Subcutaneous adipose tissue (tissue), 4 donors: ENCODE measurements around the gene MAN1B1. TPM values are rescaled to one million over a fixed set of nuclear protein-coding genes. Genes with fewer than 3 reads are reported as not detected.

Experiments
- total RNA-seq, 4 donors: library from RNA; depleted of rRNA; stranded (reverse); fragments of >200 nt; gene quantifications; one replicate each; pipeline ENCODE4 v1.1.0, GENCODE V29; 2016
- TF ChIP-seq, protein P1 (sequence below): fragments of 450-650 bp; IDR thresholded peaks from one replicate; pipeline ENCODE4 v1.5.1; 2016; ENCODE audit warnings: low read depth, mild to moderate bottlenecking, control low read depth, antibody characterized with exemption, moderate library complexity

The MAN1B1 gene
- total RNA-seq, 4 donors from 2014 or later = 19.1 to 61.9 (median 47.8) TPM

- TF ChIP-seq, protein P1, sequence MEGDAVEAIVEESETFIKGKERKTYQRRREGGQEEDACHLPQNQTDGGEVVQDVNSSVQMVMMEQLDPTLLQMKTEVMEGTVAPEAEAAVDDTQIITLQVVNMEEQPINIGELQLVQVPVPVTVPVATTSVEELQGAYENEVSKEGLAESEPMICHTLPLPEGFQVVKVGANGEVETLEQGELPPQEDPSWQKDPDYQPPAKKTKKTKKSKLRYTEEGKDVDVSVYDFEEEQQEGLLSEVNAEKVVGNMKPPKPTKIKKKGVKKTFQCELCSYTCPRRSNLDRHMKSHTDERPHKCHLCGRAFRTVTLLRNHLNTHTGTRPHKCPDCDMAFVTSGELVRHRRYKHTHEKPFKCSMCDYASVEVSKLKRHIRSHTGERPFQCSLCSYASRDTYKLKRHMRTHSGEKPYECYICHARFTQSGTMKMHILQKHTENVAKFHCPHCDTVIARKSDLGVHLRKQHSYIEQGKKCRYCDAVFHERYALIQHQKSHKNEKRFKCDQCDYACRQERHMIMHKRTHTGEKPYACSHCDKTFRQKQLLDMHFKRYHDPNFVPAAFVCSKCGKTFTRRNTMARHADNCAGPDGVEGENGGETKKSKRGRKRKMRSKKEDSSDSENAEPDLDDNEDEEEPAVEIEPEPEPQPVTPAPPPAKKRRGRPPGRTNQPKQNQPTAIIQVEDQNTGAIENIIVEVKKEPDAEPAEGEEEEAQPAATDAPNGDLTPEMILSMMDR = no peak
Measured at GRCh38 chr9:137042751-137043727, 43.7 kb upstream of the MAN1B1 start.

DNA sequence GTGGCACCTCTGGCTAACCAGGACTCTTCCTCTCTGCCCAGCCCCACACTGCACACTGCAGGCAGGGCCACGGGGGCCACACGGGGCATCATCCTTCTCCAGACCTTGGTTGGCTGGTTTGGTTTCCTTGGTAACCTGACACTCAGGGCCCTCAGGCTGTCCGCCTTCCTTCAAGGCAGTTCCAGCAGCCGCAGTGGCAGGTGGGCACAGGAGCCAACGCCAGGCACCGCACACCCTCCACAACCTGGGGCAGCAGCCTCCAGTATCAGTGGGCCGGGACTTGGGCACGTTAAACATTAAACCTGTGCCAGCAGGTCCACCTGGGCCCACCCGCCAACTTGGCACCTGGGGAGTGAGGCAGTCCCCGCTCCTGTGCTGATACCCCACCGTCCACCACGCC lies 42.7 kb upstream of the MAN1B1 start:
- TF ChIP-seq, protein P1 = no peak

DNA sequence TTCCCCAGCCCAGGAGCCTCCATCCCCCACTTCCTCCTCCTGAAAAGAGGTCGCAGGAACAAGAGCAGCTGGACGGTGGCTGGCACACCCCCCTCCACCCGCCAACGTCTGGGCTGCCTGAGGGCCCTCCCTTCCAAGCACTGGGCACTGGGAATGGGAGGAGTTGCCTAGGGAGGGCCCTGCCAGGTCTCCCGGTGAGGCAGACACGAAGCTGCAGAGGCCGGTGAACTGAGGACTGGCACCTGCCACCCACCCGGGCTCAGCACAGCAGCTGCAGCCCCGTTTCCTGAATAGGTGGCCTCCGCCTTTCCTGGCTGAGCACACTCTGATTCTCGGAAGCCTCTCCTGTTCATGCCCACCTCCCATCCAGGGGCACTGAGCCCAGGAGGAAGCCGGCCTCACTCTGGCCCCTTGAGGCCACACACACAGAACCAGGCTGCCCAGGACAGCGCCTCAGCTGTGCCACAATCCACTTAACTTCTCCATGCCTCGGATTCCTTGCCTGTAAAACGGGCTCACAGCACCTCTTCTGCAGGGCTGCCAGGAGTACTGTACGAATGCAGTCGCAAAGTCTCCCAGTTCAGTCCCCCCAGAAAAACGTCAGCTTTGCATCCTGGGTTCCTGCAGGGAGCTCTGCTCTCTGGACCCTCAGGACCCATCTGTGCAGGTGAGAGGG lies 42.1 kb upstream of the MAN1B1 start:
- TF ChIP-seq, protein P1 = no peak

- TF ChIP-seq, protein P1 = no peak
Measured at GRCh38 chr9:137045294-137046087, 41.3 kb upstream of the MAN1B1 start.

GRCh38 chr9:137046088-137046787 lies 40.5 kb upstream of the MAN1B1 start, which contains the start of gene NPDC1:
TSS of gene NPDC1 (minus strand) at chr9:137046177. CDS start at chr9:137045989, 188 bp downstream.
- TF ChIP-seq, protein P1 = no peak

DNA sequence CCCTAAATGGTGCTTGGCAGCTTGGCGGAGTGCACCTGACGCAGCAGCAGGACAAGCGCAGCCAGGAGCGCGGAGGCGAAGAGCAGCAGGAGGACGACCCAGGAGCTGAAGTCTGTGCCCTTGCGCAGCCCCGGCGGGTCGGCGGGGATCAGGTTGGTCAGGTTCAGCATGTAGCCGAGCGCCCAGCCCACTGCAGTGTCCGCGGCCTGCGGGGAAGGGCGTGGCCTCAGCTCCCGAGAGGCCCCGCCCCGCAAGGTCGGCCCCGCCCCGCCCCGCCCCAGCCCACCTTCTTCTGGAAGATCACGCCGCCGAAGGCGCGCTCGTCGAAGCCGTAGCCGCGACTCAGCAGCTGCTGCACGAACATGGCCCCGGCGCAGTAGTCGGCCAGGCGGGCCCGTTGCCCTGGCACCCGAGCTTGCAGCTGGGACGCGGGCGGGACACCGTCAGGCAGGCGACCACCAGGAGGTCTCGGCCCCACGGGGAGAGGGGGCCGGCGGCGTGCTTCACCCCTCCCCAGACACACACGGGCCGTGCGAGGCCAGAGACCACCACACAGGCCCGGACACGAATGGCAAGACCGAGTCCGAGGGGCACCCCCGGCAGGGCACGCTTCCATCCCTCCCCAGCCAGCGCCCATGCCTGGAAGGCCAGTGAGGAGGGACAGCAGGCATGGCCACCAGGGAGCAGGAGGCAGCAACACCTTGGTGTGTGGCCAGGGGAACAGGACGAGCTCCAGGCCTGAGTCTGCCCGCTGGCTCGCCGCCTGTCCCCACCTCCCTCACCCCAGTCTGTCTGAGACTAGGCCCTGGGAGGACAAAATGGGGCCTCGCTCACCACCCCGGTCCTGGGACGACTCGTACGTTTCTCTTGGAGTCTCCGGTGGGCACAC lies 37.9 kb upstream of the MAN1B1 start:
- TF ChIP-seq, protein P1 = no peak
